ENCODE measurements around the gene NAA80. TPM values are rescaled to one million over a fixed set of nuclear protein-coding genes. Genes with fewer than 3 reads are reported as not detected.

Gene NAA80
- total RNA-seq, 1 experiment from 2014 or later, result 5.3 TPM

DNA sequence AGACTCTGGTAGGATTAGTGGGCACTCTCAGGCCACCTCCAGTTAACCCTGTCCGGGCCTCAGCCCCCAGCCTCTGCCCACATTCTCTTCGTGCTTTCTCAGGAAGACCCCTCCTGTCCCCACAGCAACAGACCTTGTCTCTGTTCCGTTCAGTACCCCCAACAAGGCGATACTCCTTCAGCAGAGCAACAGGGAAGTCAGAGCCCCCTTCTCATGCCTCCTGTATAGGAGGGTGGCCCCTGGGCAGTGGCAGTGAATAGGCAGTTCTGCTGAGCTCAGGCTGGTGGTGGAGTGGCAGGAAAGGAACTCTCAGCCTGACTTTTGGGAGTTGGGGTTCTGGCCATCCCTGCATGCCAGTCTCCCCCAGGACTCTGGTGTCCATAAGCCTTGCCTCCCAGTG lies 29.7 kb downstream of the NAA80 start:
- POLR2A ChIA-PET (ENCODE audit: low non-redundant PET), result no interaction called here
- Histone ChIP-seq H3K27ac (ENCODE audit: low read depth, low read length, poor library complexity, severe bottlenecking) (no peak overlapping the region), H3K9me3 (ENCODE audit: low read depth, low read length, poor library complexity, severe bottlenecking) (no peaks in the 10 kb centered on the region), H3K4me3 (ENCODE audit: low read depth, low read length, poor library complexity, severe bottlenecking) (no peak overlapping the region), H3K27me3 (replicated peaks; ENCODE audit: insufficient read depth, low read depth, low read length, poor library complexity) (peaks cover 4% of the 10 kb centered on the region), H3K4me1 (ENCODE audit: insufficient read depth, low read length, poor library complexity, severe bottlenecking) (peaks cover 16% of the 10 kb centered on the region), H3K36me3 (ENCODE audit: insufficient read depth, low read length, poor library complexity, severe bottlenecking) (no peaks in the 10 kb centered on the region)
- no TSS peak for BruUV-seq (replicated peaks)
- no peak for DNase-seq (ENCODE audit: low spot score)
- TF ChIP-seq, protein P1, sequence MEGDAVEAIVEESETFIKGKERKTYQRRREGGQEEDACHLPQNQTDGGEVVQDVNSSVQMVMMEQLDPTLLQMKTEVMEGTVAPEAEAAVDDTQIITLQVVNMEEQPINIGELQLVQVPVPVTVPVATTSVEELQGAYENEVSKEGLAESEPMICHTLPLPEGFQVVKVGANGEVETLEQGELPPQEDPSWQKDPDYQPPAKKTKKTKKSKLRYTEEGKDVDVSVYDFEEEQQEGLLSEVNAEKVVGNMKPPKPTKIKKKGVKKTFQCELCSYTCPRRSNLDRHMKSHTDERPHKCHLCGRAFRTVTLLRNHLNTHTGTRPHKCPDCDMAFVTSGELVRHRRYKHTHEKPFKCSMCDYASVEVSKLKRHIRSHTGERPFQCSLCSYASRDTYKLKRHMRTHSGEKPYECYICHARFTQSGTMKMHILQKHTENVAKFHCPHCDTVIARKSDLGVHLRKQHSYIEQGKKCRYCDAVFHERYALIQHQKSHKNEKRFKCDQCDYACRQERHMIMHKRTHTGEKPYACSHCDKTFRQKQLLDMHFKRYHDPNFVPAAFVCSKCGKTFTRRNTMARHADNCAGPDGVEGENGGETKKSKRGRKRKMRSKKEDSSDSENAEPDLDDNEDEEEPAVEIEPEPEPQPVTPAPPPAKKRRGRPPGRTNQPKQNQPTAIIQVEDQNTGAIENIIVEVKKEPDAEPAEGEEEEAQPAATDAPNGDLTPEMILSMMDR (conservative IDR thresholded peaks at IDR 0.05; ENCODE audit: low read depth, low read length), result no peak
- no peak for TF ChIP-seq EZH2 (IDR thresholded peaks at IDR 0.05; ENCODE audit: borderline replicate concordance, low read depth, low read length, poor library complexity, severe bottlenecking)
- CTCF ChIA-PET, result no interaction called here
- intact Hi-C loops (cut with micrococcal nuclease; ENCODE audit: unreplicated experiment), result loop anchor here (10.0 kb wide), 1 partner anchor 145 kb away; no protein-coding TSS in a partner anchor

DNA sequence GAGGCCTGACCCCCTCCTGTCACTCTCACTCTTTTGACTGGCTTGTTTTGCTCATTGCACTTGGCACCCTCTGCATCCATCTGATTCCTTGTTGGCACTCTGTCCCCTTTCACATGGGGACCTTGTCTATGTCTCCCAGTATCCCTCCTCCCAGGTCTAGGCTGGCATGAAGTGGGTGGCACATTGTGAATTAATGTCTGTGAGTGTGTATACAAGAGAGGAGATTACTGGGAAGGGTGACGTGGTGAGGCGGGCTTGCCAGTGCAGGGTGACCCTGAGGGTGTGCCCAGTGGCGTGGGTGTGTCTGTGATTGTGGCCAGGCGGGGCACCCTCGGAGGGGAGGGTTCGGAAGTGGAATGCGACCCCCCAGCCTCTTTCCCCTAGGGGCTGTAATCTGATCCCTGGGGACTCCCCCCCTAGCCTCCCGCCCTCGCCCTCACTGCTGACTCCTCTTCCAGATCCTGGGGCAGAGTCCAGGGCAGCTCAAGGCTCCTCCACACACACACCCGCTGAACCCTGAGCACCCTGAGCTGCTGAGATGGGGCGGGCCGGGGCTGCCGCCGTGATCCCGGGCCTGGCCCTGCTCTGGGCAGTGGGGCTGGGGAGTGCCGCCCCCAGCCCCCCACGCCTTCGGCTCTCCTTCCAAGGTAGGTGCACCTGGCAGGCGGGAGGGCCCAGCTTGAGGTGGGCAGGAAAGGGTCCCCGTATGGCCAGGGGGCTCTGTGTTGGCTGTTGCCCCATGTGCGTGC lies 30.3 kb downstream of the NAA80 start, which contains the start of gene SEMA3B:
TSS of gene SEMA3B (plus strand) at position 445 of the 749 bp plus-strand sequence. CDS start at position 539, 94 bp downstream.
- H3K27me3 ChIP-seq (replicated peaks; ENCODE audit: insufficient read depth, low read depth, low read length, poor library complexity), result peaks cover 4% of the 10 kb centered on the region
- intact Hi-C loops (cut with micrococcal nuclease; ENCODE audit: unreplicated experiment), result loop anchor here (10.0 kb wide), 1 partner anchor 144 kb away; no protein-coding TSS in a partner anchor
- no peaks in the 10 kb centered on the region for H3K9me3 ChIP-seq (ENCODE audit: low read depth, low read length, poor library complexity, severe bottlenecking)
- H3K4me1 ChIP-seq (ENCODE audit: insufficient read depth, low read length, poor library complexity, severe bottlenecking), result peaks cover 20% of the 10 kb centered on the region
- ChIA-PET POLR2A (ENCODE audit: low non-redundant PET) (no interaction called here), CTCF (no interaction called here)
- H3K4me3 ChIP-seq (ENCODE audit: low read depth, low read length, poor library complexity, severe bottlenecking), result no peak within 1 kb of the TSS
- no TSS peak for BruUV-seq (replicated peaks)
- no peaks in the 10 kb centered on the region for H3K36me3 ChIP-seq (ENCODE audit: insufficient read depth, low read length, poor library complexity, severe bottlenecking)
- H3K27ac ChIP-seq (ENCODE audit: low read depth, low read length, poor library complexity, severe bottlenecking), result no peak within 1 kb of the TSS
- no peak for DNase-seq (ENCODE audit: low spot score)
- TF ChIP-seq, protein P1 (conservative IDR thresholded peaks at IDR 0.05; ENCODE audit: low read depth, low read length), result no peak
- no peak for TF ChIP-seq EZH2 (IDR thresholded peaks at IDR 0.05; ENCODE audit: borderline replicate concordance, low read depth, low read length, poor library complexity, severe bottlenecking)

DNA sequence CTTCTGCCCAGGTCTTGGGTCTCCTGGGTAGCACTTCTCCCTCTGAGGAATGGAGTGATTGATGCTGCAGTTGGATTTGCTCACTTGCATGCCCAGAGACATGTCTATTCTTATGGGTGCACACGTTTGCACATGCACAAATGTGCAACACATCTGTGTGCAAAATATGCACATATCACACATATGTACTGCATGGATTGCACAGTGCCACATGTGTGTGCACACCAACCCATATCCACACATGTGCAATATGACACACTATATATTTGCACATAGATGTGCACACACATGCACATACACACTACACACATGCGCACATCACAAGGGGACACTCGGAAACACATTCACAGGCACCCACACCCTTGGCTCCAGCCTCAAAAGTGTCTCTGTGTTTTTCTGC lies 30.9 kb downstream of the NAA80 start:
- POLR2A ChIA-PET (ENCODE audit: low non-redundant PET), result no interaction called here
- no TSS peak for BruUV-seq (replicated peaks)
- no peaks in the 10 kb centered on the region for H3K9me3 ChIP-seq (ENCODE audit: low read depth, low read length, poor library complexity, severe bottlenecking)
- H3K4me1 ChIP-seq (ENCODE audit: insufficient read depth, low read length, poor library complexity, severe bottlenecking), result peaks cover 20% of the 10 kb centered on the region
- CTCF ChIA-PET, result no interaction called here
- H3K27me3 ChIP-seq (replicated peaks; ENCODE audit: insufficient read depth, low read depth, low read length, poor library complexity), result peaks cover 2% of the 10 kb centered on the region
- intact Hi-C loops (cut with micrococcal nuclease; ENCODE audit: unreplicated experiment), result loop anchor here (10.0 kb wide), 1 partner anchor 143 kb away; no protein-coding TSS in a partner anchor
- DNase-seq (ENCODE audit: low spot score), result no peak
- no peak overlapping the region for H3K4me3 ChIP-seq (ENCODE audit: low read depth, low read length, poor library complexity, severe bottlenecking)
- H3K36me3 ChIP-seq (ENCODE audit: insufficient read depth, low read length, poor library complexity, severe bottlenecking), result no peaks in the 10 kb centered on the region
- no peak overlapping the region for H3K27ac ChIP-seq (ENCODE audit: low read depth, low read length, poor library complexity, severe bottlenecking)
- TF ChIP-seq, protein P1 (conservative IDR thresholded peaks at IDR 0.05; ENCODE audit: low read depth, low read length), result no peak
- no peak for TF ChIP-seq EZH2 (IDR thresholded peaks at IDR 0.05; ENCODE audit: borderline replicate concordance, low read depth, low read length, poor library complexity, severe bottlenecking)

Data from A673 (cell line).